HEK293 (cell line): ENCODE results near the gene DBF4B.

Experiments
- HOXD13 ChIP-seq: sonication (generic); formaldehyde crosslinking; IDR thresholded peaks from 2 replicates; pipeline ENCODE4 v1.8.0; 2022; ENCODE audit warnings: missing genetic modification reagents, borderline replicate concordance
- KLF1 ChIP-seq: fragments of 450-650 bp; formaldehyde crosslinking; IDR thresholded peaks from 2 replicates; pipeline ENCODE4 v1.5.1; 2016; ENCODE audit warnings: missing biosample characterization, missing genetic modification characterization
- KLF7 ChIP-seq: fragments of 450-650 bp; formaldehyde crosslinking; IDR thresholded peaks from 2 replicates; pipeline ENCODE4 v1.5.1; 2016; ENCODE audit warnings: missing biosample characterization, missing genetic modification characterization, borderline replicate concordance
- MEIS1 ChIP-seq: sonication (generic); formaldehyde crosslinking; IDR thresholded peaks from 2 replicates; pipeline ENCODE4 v1.8.1; 2022; ENCODE audit warnings: missing genetic modification reagents, mild to moderate bottlenecking, borderline replicate concordance
- SP7 ChIP-seq: fragments of 450-650 bp; formaldehyde crosslinking; IDR thresholded peaks from 2 replicates; pipeline ENCODE4 v1.5.1; 2016; ENCODE audit warnings: missing biosample characterization, missing genetic modification characterization
- YY1 ChIP-seq: fragments of 450-650 bp; formaldehyde crosslinking; IDR thresholded peaks from 2 replicates; pipeline ENCODE4 v1.5.1; 2018; ENCODE audit warnings: missing biosample characterization, missing genetic modification characterization
- ZBTB21 ChIP-seq: fragments of 450-650 bp; formaldehyde crosslinking; IDR thresholded peaks from 2 replicates; pipeline ENCODE4 v1.5.1; 2017; ENCODE audit warnings: missing biosample characterization, missing genetic modification characterization
- ZBTB48 ChIP-seq: fragments of 450-650 bp; formaldehyde crosslinking; IDR thresholded peaks from 2 replicates; pipeline ENCODE4 v1.5.1; 2016; ENCODE audit warnings: missing biosample characterization, missing genetic modification characterization
- ZNF155 ChIP-seq: fragments of 450-650 bp; formaldehyde crosslinking; IDR thresholded peaks from 2 replicates; pipeline ENCODE4 v1.5.1; 2016; ENCODE audit warnings: missing biosample characterization, missing genetic modification characterization
- ZNF221 ChIP-seq: fragments of 450-650 bp; formaldehyde crosslinking; IDR thresholded peaks from 2 replicates; pipeline ENCODE4 v1.5.1; 2017; ENCODE audit warnings: missing biosample characterization, missing genetic modification characterization, borderline replicate concordance
- ZNF311 ChIP-seq: fragments of 450-650 bp; formaldehyde crosslinking; IDR thresholded peaks from 2 replicates; pipeline ENCODE4 v1.5.1; 2017; ENCODE audit warnings: missing biosample characterization, missing genetic modification characterization, borderline replicate concordance
- ZNF324 ChIP-seq: fragments of 450-650 bp; formaldehyde crosslinking; IDR thresholded peaks from 2 replicates; pipeline ENCODE4 v1.5.1; 2016; ENCODE audit warnings: missing biosample characterization, missing genetic modification characterization
- ZNF354C ChIP-seq: fragments of 450-650 bp; formaldehyde crosslinking; IDR thresholded peaks from 2 replicates; pipeline ENCODE4 v1.5.1; 2016; ENCODE audit warnings: missing biosample characterization, missing genetic modification characterization, low read depth, borderline replicate concordance
- ZNF433 ChIP-seq: fragments of 450-650 bp; formaldehyde crosslinking; IDR thresholded peaks from 2 replicates; pipeline ENCODE4 v1.5.1; 2016; ENCODE audit warnings: missing biosample characterization, missing genetic modification characterization, low read depth
- ZNF521 ChIP-seq: fragments of 450-650 bp; formaldehyde crosslinking; IDR thresholded peaks from 2 replicates; pipeline ENCODE4 v1.5.1; 2017; ENCODE audit warnings: missing biosample characterization, mild to moderate bottlenecking, missing genetic modification characterization
- ZNF560 ChIP-seq: fragments of 450-650 bp; formaldehyde crosslinking; IDR thresholded peaks from 2 replicates; pipeline ENCODE4 v1.5.1; 2017; ENCODE audit warnings: missing biosample characterization, missing genetic modification characterization, borderline replicate concordance
- ZNF600 ChIP-seq: fragments of 450-650 bp; formaldehyde crosslinking; IDR thresholded peaks from 2 replicates; pipeline ENCODE4 v1.5.1; 2016; ENCODE audit warnings: missing biosample characterization, missing genetic modification characterization
- ZNF658 ChIP-seq: fragments of 450-650 bp; formaldehyde crosslinking; IDR thresholded peaks from 2 replicates; pipeline ENCODE4; 2016; ENCODE audit warnings: missing biosample characterization, missing genetic modification characterization
- ZNF76 ChIP-seq: fragments of 450-650 bp; formaldehyde crosslinking; IDR thresholded peaks from 2 replicates; pipeline ENCODE4; 2016; ENCODE audit warnings: low read depth, missing biosample characterization, missing genetic modification characterization, borderline replicate concordance
- TF ChIP-seq, protein P1 (sequence below): fragments of 450-650 bp; formaldehyde crosslinking; IDR thresholded peaks from 2 replicates; pipeline ENCODE4 v1.5.1; 2016; ENCODE audit warnings: missing biosample characterization, missing genetic modification characterization, low read depth
- TF ChIP-seq, protein P2 (sequence below): fragments of 450-650 bp; formaldehyde crosslinking; IDR thresholded peaks from 2 replicates; pipeline ENCODE4 v1.5.1; 2016; ENCODE audit warnings: missing biosample characterization, missing genetic modification characterization
- TF ChIP-seq, protein P3 (sequence below): fragments of 450-650 bp; formaldehyde crosslinking; IDR thresholded peaks from 2 replicates; pipeline ENCODE4 v1.5.1; 2016; ENCODE audit warnings: missing biosample characterization, missing genetic modification characterization
- TF ChIP-seq, protein P4 (sequence below): fragments of 450-650 bp; formaldehyde crosslinking; IDR thresholded peaks from 2 replicates; pipeline ENCODE4 v1.5.1; 2017; ENCODE audit warnings: missing biosample characterization, missing genetic modification characterization
- TF ChIP-seq, protein P5 (sequence below): fragments of 450-650 bp; formaldehyde crosslinking; IDR thresholded peaks from 2 replicates; pipeline ENCODE4 v1.5.1; 2016; ENCODE audit warnings: missing biosample characterization, missing genetic modification characterization
- TF ChIP-seq, protein P6 (sequence below): fragments of 450-650 bp; formaldehyde crosslinking; IDR thresholded peaks from 2 replicates; pipeline ENCODE4 v1.5.1; 2016; ENCODE audit warnings: missing biosample characterization, missing genetic modification characterization
- TF ChIP-seq, protein P7 (sequence below): fragments of 450-650 bp; formaldehyde crosslinking; IDR thresholded peaks from 2 replicates; pipeline ENCODE4 v1.5.1; 2017; ENCODE audit warnings: missing biosample characterization, missing genetic modification characterization
- TF ChIP-seq, protein P8 (sequence below): fragments of 450-650 bp; formaldehyde crosslinking; IDR thresholded peaks from 2 replicates; pipeline ENCODE4 v1.5.1; 2016; ENCODE audit warnings: missing biosample characterization, missing genetic modification characterization

Gene DBF4B

DNA sequence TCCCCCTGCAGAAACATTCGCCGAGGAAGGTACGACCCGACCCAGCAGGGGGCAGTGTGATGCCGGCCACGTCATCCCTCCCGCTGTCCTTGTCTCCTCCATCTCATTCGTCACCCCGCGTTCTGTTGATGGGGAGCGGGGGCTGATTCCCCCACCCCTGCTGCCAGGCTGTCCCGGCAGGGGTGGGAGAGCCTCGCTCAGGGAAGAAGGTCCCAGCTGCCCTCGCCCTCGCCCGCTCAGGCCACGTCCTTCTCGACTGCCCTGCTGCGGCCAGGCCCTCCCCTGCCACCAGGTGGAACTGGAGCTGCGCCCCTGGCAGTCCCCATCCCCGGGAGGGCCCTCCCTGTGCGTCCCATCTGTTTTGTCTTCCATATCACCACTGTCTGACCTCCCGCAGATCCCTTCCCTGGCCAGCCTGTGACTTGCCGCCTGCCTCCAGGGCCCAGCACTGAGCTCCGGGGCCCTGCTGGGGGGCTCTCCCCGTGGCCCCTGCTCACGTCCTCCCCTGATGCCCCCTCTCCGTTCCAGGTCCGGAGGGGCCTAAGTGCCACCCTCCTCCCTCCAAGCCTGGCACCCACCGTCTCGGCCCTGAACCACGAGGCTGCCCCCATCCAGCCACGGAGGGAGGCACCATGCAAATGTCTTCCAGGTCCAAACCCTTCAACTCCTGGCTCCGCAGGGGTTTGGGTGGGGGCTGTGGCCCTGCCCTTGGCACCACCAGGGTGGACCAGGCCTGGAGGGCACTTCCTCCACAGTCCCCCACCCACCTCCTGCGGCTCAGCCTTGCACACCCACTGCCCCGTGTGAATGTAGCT is 71.0 kb downstream of the DBF4B start (continued):
- TF ChIP-seq, protein P1, sequence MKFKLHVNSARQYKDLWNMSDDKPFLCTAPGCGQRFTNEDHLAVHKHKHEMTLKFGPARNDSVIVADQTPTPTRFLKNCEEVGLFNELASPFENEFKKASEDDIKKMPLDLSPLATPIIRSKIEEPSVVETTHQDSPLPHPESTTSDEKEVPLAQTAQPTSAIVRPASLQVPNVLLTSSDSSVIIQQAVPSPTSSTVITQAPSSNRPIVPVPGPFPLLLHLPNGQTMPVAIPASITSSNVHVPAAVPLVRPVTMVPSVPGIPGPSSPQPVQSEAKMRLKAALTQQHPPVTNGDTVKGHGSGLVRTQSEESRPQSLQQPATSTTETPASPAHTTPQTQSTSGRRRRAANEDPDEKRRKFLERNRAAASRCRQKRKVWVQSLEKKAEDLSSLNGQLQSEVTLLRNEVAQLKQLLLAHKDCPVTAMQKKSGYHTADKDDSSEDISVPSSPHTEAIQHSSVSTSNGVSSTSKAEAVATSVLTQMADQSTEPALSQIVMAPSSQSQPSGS (tag by site-specific recombination), result peak; percentile 71
- TF ChIP-seq ZNF658 (tag by site-specific recombination) (no peak), ZNF600 (tag by site-specific recombination) (peak; percentile 96), ZNF560 (no peak), YY1 (tag by site-specific recombination) (no peak), KLF7 (tag by site-specific recombination) (no peak), ZNF76 (peak; percentile 41; the same call in 1 of the 2 replicates), MEIS1 (CRISPR knock-in tag) (no peak), HOXD13 (no peak), KLF1 (peak; percentile 94), ZNF433 (tag by site-specific recombination) (no peak), ZNF155 (no peak), ZBTB48 (no peak), ZNF521 (tag by site-specific recombination) (no peak), ZBTB21 (tag by site-specific recombination) (peak; percentile 78), ZNF221 (tag by site-specific recombination) (no peak), ZNF354C (tag by site-specific recombination) (no peak), SP7 (tag by site-specific recombination) (peak; percentile 66), ZNF324 (tag by site-specific recombination) (peak; percentile 74), ZNF311 (tag by site-specific recombination) (no peak)
- TF ChIP-seq, protein P2, sequence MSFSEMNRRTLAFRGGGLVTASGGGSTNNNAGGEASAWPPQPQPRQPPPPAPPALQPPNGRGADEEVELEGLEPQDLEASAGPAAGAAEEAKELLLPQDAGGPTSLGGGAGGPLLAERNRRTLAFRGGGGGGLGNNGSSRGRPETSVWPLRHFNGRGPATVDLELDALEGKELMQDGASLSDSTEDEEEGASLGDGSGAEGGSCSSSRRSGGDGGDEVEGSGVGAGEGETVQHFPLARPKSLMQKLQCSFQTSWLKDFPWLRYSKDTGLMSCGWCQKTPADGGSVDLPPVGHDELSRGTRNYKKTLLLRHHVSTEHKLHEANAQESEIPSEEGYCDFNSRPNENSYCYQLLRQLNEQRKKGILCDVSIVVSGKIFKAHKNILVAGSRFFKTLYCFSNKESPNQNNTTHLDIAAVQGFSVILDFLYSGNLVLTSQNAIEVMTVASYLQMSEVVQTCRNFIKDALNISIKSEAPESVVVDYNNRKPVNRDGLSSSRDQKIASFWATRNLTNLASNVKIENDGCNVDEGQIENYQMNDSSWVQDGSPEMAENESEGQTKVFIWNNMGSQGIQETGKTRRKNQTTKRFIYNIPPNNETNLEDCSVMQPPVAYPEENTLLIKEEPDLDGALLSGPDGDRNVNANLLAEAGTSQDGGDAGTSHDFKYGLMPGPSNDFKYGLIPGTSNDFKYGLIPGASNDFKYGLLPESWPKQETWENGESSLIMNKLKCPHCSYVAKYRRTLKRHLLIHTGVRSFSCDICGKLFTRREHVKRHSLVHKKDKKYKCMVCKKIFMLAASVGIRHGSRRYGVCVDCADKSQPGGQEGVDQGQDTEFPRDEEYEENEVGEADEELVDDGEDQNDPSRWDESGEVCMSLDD, result peak; percentile 91
- TF ChIP-seq, protein P3, sequence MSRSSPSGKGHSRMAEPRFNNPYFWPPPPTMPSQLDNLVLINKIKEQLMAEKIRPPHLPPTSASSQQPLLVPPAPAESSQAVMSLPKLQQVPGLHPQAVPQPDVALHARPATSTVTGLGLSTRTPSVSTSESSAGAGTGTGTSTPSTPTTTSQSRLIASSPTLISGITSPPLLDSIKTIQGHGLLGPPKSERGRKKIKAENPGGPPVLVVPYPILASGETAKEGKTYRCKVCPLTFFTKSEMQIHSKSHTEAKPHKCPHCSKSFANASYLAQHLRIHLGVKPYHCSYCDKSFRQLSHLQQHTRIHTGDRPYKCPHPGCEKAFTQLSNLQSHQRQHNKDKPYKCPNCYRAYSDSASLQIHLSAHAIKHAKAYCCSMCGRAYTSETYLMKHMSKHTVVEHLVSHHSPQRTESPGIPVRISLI (tag by site-specific recombination), result no peak
- TF ChIP-seq, protein P4, sequence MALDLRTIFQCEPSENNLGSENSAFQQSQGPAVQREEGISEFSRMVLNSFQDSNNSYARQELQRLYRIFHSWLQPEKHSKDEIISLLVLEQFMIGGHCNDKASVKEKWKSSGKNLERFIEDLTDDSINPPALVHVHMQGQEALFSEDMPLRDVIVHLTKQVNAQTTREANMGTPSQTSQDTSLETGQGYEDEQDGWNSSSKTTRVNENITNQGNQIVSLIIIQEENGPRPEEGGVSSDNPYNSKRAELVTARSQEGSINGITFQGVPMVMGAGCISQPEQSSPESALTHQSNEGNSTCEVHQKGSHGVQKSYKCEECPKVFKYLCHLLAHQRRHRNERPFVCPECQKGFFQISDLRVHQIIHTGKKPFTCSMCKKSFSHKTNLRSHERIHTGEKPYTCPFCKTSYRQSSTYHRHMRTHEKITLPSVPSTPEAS (tag by site-specific recombination), result no peak
- TF ChIP-seq, protein P5, sequence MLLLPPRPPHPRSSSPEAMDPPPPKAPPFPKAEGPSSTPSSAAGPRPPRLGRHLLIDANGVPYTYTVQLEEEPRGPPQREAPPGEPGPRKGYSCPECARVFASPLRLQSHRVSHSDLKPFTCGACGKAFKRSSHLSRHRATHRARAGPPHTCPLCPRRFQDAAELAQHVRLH, result no peak
- TF ChIP-seq, protein P6, sequence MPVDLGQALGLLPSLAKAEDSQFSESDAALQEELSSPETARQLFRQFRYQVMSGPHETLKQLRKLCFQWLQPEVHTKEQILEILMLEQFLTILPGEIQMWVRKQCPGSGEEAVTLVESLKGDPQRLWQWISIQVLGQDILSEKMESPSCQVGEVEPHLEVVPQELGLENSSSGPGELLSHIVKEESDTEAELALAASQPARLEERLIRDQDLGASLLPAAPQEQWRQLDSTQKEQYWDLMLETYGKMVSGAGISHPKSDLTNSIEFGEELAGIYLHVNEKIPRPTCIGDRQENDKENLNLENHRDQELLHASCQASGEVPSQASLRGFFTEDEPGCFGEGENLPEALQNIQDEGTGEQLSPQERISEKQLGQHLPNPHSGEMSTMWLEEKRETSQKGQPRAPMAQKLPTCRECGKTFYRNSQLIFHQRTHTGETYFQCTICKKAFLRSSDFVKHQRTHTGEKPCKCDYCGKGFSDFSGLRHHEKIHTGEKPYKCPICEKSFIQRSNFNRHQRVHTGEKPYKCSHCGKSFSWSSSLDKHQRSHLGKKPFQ, result no peak
- TF ChIP-seq, protein P7, sequence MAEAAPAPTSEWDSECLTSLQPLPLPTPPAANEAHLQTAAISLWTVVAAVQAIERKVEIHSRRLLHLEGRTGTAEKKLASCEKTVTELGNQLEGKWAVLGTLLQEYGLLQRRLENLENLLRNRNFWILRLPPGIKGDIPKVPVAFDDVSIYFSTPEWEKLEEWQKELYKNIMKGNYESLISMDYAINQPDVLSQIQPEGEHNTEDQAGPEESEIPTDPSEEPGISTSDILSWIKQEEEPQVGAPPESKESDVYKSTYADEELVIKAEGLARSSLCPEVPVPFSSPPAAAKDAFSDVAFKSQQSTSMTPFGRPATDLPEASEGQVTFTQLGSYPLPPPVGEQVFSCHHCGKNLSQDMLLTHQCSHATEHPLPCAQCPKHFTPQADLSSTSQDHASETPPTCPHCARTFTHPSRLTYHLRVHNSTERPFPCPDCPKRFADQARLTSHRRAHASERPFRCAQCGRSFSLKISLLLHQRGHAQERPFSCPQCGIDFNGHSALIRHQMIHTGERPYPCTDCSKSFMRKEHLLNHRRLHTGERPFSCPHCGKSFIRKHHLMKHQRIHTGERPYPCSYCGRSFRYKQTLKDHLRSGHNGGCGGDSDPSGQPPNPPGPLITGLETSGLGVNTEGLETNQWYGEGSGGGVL, result peak; percentile 91
- TF ChIP-seq, protein P8, sequence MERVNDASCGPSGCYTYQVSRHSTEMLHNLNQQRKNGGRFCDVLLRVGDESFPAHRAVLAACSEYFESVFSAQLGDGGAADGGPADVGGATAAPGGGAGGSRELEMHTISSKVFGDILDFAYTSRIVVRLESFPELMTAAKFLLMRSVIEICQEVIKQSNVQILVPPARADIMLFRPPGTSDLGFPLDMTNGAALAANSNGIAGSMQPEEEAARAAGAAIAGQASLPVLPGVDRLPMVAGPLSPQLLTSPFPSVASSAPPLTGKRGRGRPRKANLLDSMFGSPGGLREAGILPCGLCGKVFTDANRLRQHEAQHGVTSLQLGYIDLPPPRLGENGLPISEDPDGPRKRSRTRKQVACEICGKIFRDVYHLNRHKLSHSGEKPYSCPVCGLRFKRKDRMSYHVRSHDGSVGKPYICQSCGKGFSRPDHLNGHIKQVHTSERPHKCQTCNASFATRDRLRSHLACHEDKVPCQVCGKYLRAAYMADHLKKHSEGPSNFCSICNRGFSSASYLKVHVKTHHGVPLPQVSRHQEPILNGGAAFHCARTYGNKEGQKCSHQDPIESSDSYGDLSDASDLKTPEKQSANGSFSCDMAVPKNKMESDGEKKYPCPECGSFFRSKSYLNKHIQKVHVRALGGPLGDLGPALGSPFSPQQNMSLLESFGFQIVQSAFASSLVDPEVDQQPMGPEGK, result peak; percentile 97
